Neural progenitor cell (in vitro differentiated cells): ENCODE results near the gene ANKS1B. TPM values are rescaled to one million over a fixed set of nuclear protein-coding genes. Genes with fewer than 3 reads are reported as not detected.

ENCODE experiments used
- DNase-seq: peaks from one replicate; pipeline ENCODE4 v3.0.0-alpha.2; 2016; ENCODE audit warnings: low spot score
- H2AFZ ChIP-seq: fragments of 200-600 bp; sonication (generic); replicated peaks from 2 replicates; pipeline ENCODE4 v1.6.1; 2016; ENCODE audit warnings: antibody characterized with exemption
- H3F3A ChIP-seq: fragments of 200-600 bp; sonication (generic); 2 replicates; pipeline ENCODE4 v1.6.1; 2016; ENCODE audit warnings: antibody characterized with exemption, low read depth
- H3K27ac ChIP-seq: fragments of 200-600 bp; sonication (generic); 2 replicates; pipeline ENCODE4 v1.5.1; 2016; ENCODE audit warnings: mild to moderate bottlenecking
- H3K27me3 ChIP-seq: fragments of 200-600 bp; sonication (generic); 2 replicates; pipeline ENCODE4 v1.6.1; 2016; ENCODE audit warnings: mild to moderate bottlenecking, moderate library complexity
- H3K36me3 ChIP-seq: fragments of 200-600 bp; sonication (generic); 2 replicates; pipeline ENCODE4 v1.5.1; 2016
- H3K4me1 ChIP-seq: fragments of 200-600 bp; sonication (generic); 2 replicates; pipeline ENCODE4 v1.6.1; 2016; ENCODE audit warnings: mixed run types
- H3K4me2 ChIP-seq: fragments of 200-600 bp; sonication (generic); 2 replicates; pipeline ENCODE4 v1.6.1; 2016
- H3K4me3 ChIP-seq: fragments of 200-600 bp; sonication (generic); 2 replicates; pipeline ENCODE4 v1.5.1; 2016
- H3K79me2 ChIP-seq: fragments of 200-600 bp; sonication (generic); 2 replicates; pipeline ENCODE4 v1.6.1; 2016; ENCODE audit warnings: low read depth
- H3K9ac ChIP-seq: fragments of 200-600 bp; sonication (generic); 2 replicates; pipeline ENCODE4 v1.6.1; 2016
- H3K9me3 ChIP-seq: fragments of 200-600 bp; sonication (generic); 2 replicates; pipeline ENCODE4 v1.5.1; 2016; ENCODE audit warnings: low read depth
- H4K20me1 ChIP-seq: fragments of 200-600 bp; sonication (generic); 2 replicates; pipeline ENCODE4 v1.6.1; 2016; ENCODE audit warnings: low read depth
- H3K27ac Mint-ChIP-seq: 3 replicates; pipeline ENCODE4 v1.8.0; 2021; ENCODE audit warnings: mixed read lengths
- H3K27me3 Mint-ChIP-seq: 2 replicates; pipeline ENCODE4 v1.8.0; 2022; ENCODE audit warnings: low read depth, mild to moderate bottlenecking, inconsistent platforms, moderate library complexity, mixed read lengths; ENCODE audit not compliant: insufficient read depth
- H3K36me3 Mint-ChIP-seq: 3 replicates; pipeline ENCODE4 v1.8.0; 2021; ENCODE audit warnings: mixed read lengths
- H3K4me1 Mint-ChIP-seq: 3 replicates; pipeline ENCODE4 v1.8.0; 2021; ENCODE audit warnings: mixed read lengths
- H3K4me3 Mint-ChIP-seq: 3 replicates; pipeline ENCODE4 v1.8.0; 2021; ENCODE audit warnings: mild to moderate bottlenecking, moderate library complexity, mixed read lengths
- H3K9me3 Mint-ChIP-seq: 3 replicates; pipeline ENCODE4 v1.8.0; 2020; ENCODE audit warnings: mixed read lengths
- EZH2 ChIP-seq: fragments of 200-600 bp; sonication (generic); IDR thresholded peaks from 2 replicates; pipeline ENCODE4 v1.6.1; 2017; ENCODE audit warnings: antibody characterized with exemption, mild to moderate bottlenecking, moderate library complexity
- EZH2phosphoT487 ChIP-seq: fragments of 200-600 bp; sonication (generic); IDR thresholded peaks from 2 replicates; pipeline ENCODE4 v1.6.1; 2017; ENCODE audit warnings: antibody characterized with exemption
- total RNA-seq: library from RNA; depleted of rRNA; stranded (reverse); fragments of >200 nt; gene quantifications from 2 replicates; pipeline ENCODE4 v1.2.3, GENCODE V29; 2015; ENCODE audit warnings: low replicate concordance
- TF ChIP-seq, protein P1 (sequence below): fragments of 200-600 bp; sonication (generic); IDR thresholded peaks from 2 replicates; pipeline ENCODE4 v1.5.1; 2017; ENCODE audit warnings: antibody characterized with exemption, mild to moderate bottlenecking

ANKS1B gene
- total RNA-seq, 1 donor from 2014 or later, result 7.9 TPM

DNA sequence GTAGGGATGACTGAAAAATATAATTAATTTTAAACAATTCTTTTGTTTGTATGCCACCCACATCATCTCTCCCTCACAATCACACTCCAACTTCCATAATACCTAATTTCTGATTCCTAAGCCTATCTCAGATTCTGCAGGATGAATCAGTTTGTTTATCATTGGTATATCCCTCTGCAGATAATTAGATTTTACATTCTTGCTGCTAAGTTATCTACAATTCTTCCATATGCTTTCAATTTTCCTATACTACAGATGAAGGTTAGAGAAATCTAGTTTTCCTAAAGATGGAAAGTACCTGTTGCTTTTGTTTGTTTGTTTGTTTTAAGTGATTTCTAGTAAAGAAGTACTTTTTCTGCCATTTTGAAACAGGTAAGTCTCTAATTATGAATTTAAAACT lies 105.3 kb downstream of the ANKS1B start:
- peaks cover 3% of the 10 kb centered on the region for H3K4me1 ChIP-seq
- no peaks in the 10 kb centered on the region for H3K36me3 ChIP-seq
- H4K20me1 ChIP-seq, result no peaks in the 10 kb centered on the region
- H3K27ac Mint-ChIP-seq, result no peak overlapping the region
- no peak overlapping the region for H3K4me3 Mint-ChIP-seq
- H3F3A ChIP-seq, result no peaks in the 10 kb centered on the region
- H3K27me3 ChIP-seq, result no peaks in the 10 kb centered on the region
- no peaks in the 10 kb centered on the region for H3K9me3 ChIP-seq
- H3K27ac ChIP-seq, result no peak overlapping the region
- no peak overlapping the region for H3K4me2 ChIP-seq
- peaks cover 2% of the 10 kb centered on the region for H3K4me1 Mint-ChIP-seq
- TF ChIP-seq EZH2, result no peak
- no peak for TF ChIP-seq EZH2phosphoT487
- DNase-seq, result no peak
- no peak overlapping the region for H2AFZ ChIP-seq
- no peak overlapping the region for H3K4me3 ChIP-seq
- H3K36me3 Mint-ChIP-seq, result no peaks in the 10 kb centered on the region
- H3K79me2 ChIP-seq, result no peaks in the 10 kb centered on the region
- no peak overlapping the region for H3K9ac ChIP-seq
- H3K27me3 Mint-ChIP-seq, result no peaks in the 10 kb centered on the region
- H3K9me3 Mint-ChIP-seq, result no peaks in the 10 kb centered on the region

DNA sequence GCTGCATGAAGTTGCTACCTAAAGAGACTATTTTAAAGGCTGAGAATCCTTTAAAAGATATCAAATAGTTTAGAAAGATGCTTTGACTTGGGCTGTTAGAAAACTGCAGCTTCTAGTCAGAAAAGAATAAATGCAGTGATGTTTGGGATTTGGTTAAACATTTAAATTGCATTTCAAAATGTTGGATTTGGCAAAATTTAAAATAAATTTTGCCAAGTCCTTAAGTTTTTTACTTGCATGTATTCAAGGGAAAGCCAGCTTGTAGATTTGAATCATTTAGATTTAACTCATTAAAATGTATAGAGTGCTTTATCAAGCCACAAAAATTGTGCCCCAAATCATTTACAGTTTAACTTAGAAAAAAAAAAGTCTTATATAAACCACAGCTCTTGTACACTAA lies 109.7 kb downstream of the ANKS1B start:
- Histone ChIP-seq H4K20me1 (no peaks in the 10 kb centered on the region), H2AFZ (no peak overlapping the region), H3K4me2 (no peak overlapping the region), H3K27ac (no peak overlapping the region), H3K4me3 (no peak overlapping the region), H3K79me2 (no peaks in the 10 kb centered on the region), H3K27me3 (no peaks in the 10 kb centered on the region), H3K9ac (no peak overlapping the region), H3K4me1 (no peaks in the 10 kb centered on the region), H3K9me3 (no peaks in the 10 kb centered on the region), H3K36me3 (no peaks in the 10 kb centered on the region), H3F3A (no peaks in the 10 kb centered on the region)
- Mint-ChIP-seq H3K27ac (no peak overlapping the region), H3K9me3 (no peaks in the 10 kb centered on the region), H3K4me1 (no peaks in the 10 kb centered on the region), H3K27me3 (no peaks in the 10 kb centered on the region), H3K4me3 (no peak overlapping the region), H3K36me3 (no peaks in the 10 kb centered on the region)
- DNase-seq, result no peak
- TF ChIP-seq, protein P1, sequence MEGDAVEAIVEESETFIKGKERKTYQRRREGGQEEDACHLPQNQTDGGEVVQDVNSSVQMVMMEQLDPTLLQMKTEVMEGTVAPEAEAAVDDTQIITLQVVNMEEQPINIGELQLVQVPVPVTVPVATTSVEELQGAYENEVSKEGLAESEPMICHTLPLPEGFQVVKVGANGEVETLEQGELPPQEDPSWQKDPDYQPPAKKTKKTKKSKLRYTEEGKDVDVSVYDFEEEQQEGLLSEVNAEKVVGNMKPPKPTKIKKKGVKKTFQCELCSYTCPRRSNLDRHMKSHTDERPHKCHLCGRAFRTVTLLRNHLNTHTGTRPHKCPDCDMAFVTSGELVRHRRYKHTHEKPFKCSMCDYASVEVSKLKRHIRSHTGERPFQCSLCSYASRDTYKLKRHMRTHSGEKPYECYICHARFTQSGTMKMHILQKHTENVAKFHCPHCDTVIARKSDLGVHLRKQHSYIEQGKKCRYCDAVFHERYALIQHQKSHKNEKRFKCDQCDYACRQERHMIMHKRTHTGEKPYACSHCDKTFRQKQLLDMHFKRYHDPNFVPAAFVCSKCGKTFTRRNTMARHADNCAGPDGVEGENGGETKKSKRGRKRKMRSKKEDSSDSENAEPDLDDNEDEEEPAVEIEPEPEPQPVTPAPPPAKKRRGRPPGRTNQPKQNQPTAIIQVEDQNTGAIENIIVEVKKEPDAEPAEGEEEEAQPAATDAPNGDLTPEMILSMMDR, result no peak
- no peak for TF ChIP-seq EZH2

DNA sequence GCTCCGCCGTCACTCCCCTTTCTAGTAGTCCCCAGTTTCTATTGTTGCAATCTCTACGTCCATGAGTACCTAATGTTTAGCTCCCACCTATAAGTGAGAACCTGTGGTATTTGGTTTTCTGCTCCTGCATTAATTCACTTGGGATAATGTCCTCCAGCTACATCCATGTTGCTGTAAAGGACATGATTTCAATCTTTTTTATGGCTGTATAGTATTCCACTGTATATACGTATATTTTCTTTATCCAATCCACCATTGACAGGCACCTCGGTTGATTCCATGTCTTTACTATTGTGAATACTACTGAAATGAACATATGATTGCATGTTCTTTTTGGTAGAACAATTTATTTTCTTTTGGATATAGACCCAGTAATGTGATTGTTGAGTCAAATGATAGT lies 114.7 kb downstream of the ANKS1B start:
- Histone ChIP-seq H3K27ac (no peak overlapping the region), H3K4me3 (no peak overlapping the region), H3K36me3 (no peaks in the 10 kb centered on the region), H3K9ac (no peak overlapping the region), H3K27me3 (no peaks in the 10 kb centered on the region), H3F3A (no peaks in the 10 kb centered on the region), H4K20me1 (no peaks in the 10 kb centered on the region), H2AFZ (no peak overlapping the region), H3K9me3 (no peaks in the 10 kb centered on the region), H3K4me2 (no peak overlapping the region), H3K79me2 (no peaks in the 10 kb centered on the region), H3K4me1 (peaks cover 3% of the 10 kb centered on the region)
- Mint-ChIP-seq H3K4me1 (no peaks in the 10 kb centered on the region), H3K9me3 (no peaks in the 10 kb centered on the region), H3K4me3 (no peak overlapping the region), H3K27ac (no peak overlapping the region), H3K36me3 (no peaks in the 10 kb centered on the region), H3K27me3 (no peaks in the 10 kb centered on the region)
- no peak for TF ChIP-seq EZH2
- TF ChIP-seq, protein P1, result no peak
- DNase-seq, result no peak

DNA sequence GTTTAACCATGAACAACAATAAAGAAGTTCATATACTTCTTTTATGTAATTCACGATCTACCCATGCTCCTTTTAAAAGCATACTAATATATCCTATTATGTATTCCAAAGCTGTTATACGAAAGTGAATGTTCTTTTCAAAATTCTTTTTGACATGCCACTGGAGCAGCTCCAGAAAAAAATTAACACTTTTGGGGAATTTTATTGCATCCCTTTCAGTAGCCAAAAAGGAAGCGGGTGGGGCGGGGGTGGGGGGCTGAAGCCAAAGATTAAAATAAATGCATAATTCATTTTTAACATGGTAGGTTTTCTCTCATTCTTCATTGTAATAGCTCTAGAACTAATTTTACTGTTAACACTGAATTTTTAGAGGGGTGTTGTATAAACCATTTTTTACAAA lies 123.0 kb downstream of the ANKS1B start:
- TF ChIP-seq EZH2phosphoT487 (no peak), EZH2 (no peak)
- TF ChIP-seq, protein P1, result no peak
- Histone ChIP-seq H4K20me1 (no peaks in the 10 kb centered on the region), H3K27ac (no peak overlapping the region), H3K4me3 (no peak overlapping the region), H3K27me3 (no peaks in the 10 kb centered on the region), H2AFZ (no peak overlapping the region), H3K36me3 (no peaks in the 10 kb centered on the region), H3K79me2 (no peaks in the 10 kb centered on the region), H3F3A (no peaks in the 10 kb centered on the region), H3K4me2 (no peak overlapping the region), H3K9me3 (no peaks in the 10 kb centered on the region), H3K9ac (no peak overlapping the region), H3K4me1 (peaks cover 3% of the 10 kb centered on the region)
- no peaks in the 10 kb centered on the region for H3K36me3 Mint-ChIP-seq
- no peaks in the 10 kb centered on the region for H3K27me3 Mint-ChIP-seq
- no peaks in the 10 kb centered on the region for H3K4me1 Mint-ChIP-seq
- H3K9me3 Mint-ChIP-seq, result no peaks in the 10 kb centered on the region
- H3K4me3 Mint-ChIP-seq, result no peak overlapping the region
- no peak overlapping the region for H3K27ac Mint-ChIP-seq
- no peak for DNase-seq
